Neutrophil (primary cell): Measurements from ENCODE around the gene ATP2B1.

ENCODE experiments used
- H3K27ac ChIP-seq: fragments of 200-600 bp; sonication (generic); 2 replicates; pipeline ENCODE4 v1.5.1; 2016; ENCODE audit warnings: mild to moderate bottlenecking, moderate library complexity
- H3K27me3 ChIP-seq: fragments of 200-600 bp; sonication (generic); 2 replicates; pipeline ENCODE4 v1.6.0; 2016; ENCODE audit warnings: mild to moderate bottlenecking
- H3K36me3 ChIP-seq: fragments of 200-600 bp; sonication (generic); 2 replicates; pipeline ENCODE4 v1.5.1; 2017
- H3K4me1 ChIP-seq, 2 experiments: fragments of 200-600 bp in 1 of 2; sonication (generic) in 1 of 2; 1 replicate in 1 of 2; 2 replicates in 1 of 2; pipeline versions ENCODE4 v1.5.1 to v1.6.1; 2013 to 2016; ENCODE audit warnings: low read depth in 1 of 2, low read length in 1 of 2, mild to moderate bottlenecking in 1 of 2, moderate library complexity in 1 of 2; ENCODE audit not compliant: control insufficient read depth in 1 of 2, insufficient read depth in 1 of 2
- H3K4me3 ChIP-seq, 2 experiments: fragments of 200-600 bp in 1 of 2; sonication (generic) in 1 of 2; 1 replicate in 1 of 2; 2 replicates in 1 of 2; pipeline ENCODE4 v1.5.1; 2013 to 2016; ENCODE audit warnings: low read depth in 1 of 2, low read length in 1 of 2, mild to moderate bottlenecking in 1 of 2, moderate library complexity in 1 of 2
- H3K9me3 ChIP-seq: fragments of 200-600 bp; sonication (generic); 2 replicates; pipeline ENCODE4 v1.5.1; 2016
- CTCF ChIP-seq: fragments of 200-600 bp; sonication (generic); IDR thresholded peaks from 2 replicates; pipeline ENCODE4 v1.5.1; 2016; ENCODE audit warnings: antibody characterized with exemption

The ATP2B1 gene

GRCh38 chr12:89671469-89671868 is 37.2 kb downstream of the ATP2B1 start:
- Histone ChIP-seq H3K36me3 (no peaks in the 10 kb centered on the region), H3K27me3 (no peaks in the 10 kb centered on the region), H3K27ac (no peak overlapping the region), H3K9me3 (no peaks in the 10 kb centered on the region), H3K4me3 (no peak overlapping the region), H3K4me1 (no peaks in the 10 kb centered on the region)
- TF ChIP-seq CTCF, result no peak

GRCh38 chr12:89669197-89669596 is 39.4 kb downstream of the ATP2B1 start:
- Histone ChIP-seq H3K4me1 (no peaks in the 10 kb centered on the region), H3K27ac (no peak overlapping the region)

GRCh38 chr12:89665556-89665955 is 43.1 kb downstream of the ATP2B1 start:
- no peaks in the 10 kb centered on the region for H3K4me1 ChIP-seq
- TF ChIP-seq CTCF, result no peak
- no peaks in the 10 kb centered on the region for H3K27me3 ChIP-seq
- H3K27ac ChIP-seq, result no peak overlapping the region
- no peak overlapping the region for H3K4me3 ChIP-seq
- no peaks in the 10 kb centered on the region for H3K36me3 ChIP-seq
- H3K9me3 ChIP-seq, result no peaks in the 10 kb centered on the region

More at GRCh38 chr12:89669197-89669596, 39.4 kb downstream of the ATP2B1 start:
- Histone ChIP-seq H3K4me3 (no peak overlapping the region), H3K27me3 (no peaks in the 10 kb centered on the region), H3K36me3 (no peaks in the 10 kb centered on the region), H3K9me3 (no peaks in the 10 kb centered on the region)
- TF ChIP-seq CTCF, result no peak

- Histone ChIP-seq H3K36me3 (no peaks in the 10 kb centered on the region), H3K4me1 (no peaks in the 10 kb centered on the region), H3K4me3 (no peak overlapping the region), H3K27me3 (no peaks in the 10 kb centered on the region), H3K27ac (no peak overlapping the region), H3K9me3 (no peaks in the 10 kb centered on the region)
- TF ChIP-seq CTCF, result no peak
These were observed 44.2 kb downstream of the ATP2B1 start for GRCh38 chr12:89664441-89664840.

GRCh38 chr12:89663577-89664357 is 44.9 kb downstream of the ATP2B1 start:
- Histone ChIP-seq H3K27me3 (no peaks in the 10 kb centered on the region), H3K4me1 (no peaks in the 10 kb centered on the region), H3K27ac (no peak overlapping the region), H3K9me3 (no peaks in the 10 kb centered on the region), H3K4me3 (no peak overlapping the region), H3K36me3 (no peaks in the 10 kb centered on the region)
- TF ChIP-seq CTCF, result no peak
